Tibial nerve (tissue), 4 donors: Measurements from ENCODE around the gene BEAN1.
"Not testable (repeated sequence)": the region's sequence is repeated elsewhere in the genome, so short reads cannot be mapped to it uniquely, and the experiment has no call there.

ENCODE experiments used
- EP300 ChIP-seq, 2 donors: sonication (generic); formaldehyde crosslinking; IDR thresholded peaks; one replicate each; pipeline ENCODE4 v1.6.1; 2017; ENCODE audit warnings: antibody characterized with exemption in 2 of 2, mild to moderate bottlenecking in 1 of 2
- POLR2A ChIP-seq, 2 donors: fragments of 450-650 bp; IDR thresholded peaks; one replicate each; pipeline ENCODE4 v1.6.1; 2017; ENCODE audit warnings: antibody characterized with exemption in 2 of 2, mild to moderate bottlenecking in 2 of 2, moderate library complexity in 2 of 2
- TF ChIP-seq, protein P1 (sequence below), 5 experiments: fragments of 200-600 bp in 3 of 5; fragments of 450-650 bp in 2 of 5; sonication (generic) in 3 of 5; IDR thresholded peaks; one replicate each; pipeline ENCODE4 v1.5.1; 2016 to 2019; ENCODE audit warnings: antibody characterized with exemption in 5 of 5, mild to moderate bottlenecking in 3 of 5, moderate library complexity in 2 of 5

DNA sequence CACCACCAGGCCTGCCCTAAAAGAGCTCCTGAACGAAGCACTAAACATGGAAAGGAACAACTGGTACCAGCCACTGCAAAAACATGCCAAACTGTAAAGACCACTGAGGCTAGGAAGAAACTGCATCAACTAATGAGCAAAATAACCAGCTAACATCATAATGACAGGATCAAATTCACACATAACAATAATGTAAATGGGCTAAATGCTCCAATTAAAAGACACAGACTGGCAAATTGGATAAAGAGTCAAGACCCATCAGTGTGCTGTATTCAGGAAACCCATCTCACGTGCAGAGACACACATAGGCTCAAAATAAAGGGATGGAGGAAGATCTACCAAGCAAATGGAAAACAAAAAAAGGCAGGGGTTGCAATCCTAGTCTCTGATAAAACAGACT lies 70.8 kb downstream of the BEAN1 start:
- TF ChIP-seq, protein P1, sequence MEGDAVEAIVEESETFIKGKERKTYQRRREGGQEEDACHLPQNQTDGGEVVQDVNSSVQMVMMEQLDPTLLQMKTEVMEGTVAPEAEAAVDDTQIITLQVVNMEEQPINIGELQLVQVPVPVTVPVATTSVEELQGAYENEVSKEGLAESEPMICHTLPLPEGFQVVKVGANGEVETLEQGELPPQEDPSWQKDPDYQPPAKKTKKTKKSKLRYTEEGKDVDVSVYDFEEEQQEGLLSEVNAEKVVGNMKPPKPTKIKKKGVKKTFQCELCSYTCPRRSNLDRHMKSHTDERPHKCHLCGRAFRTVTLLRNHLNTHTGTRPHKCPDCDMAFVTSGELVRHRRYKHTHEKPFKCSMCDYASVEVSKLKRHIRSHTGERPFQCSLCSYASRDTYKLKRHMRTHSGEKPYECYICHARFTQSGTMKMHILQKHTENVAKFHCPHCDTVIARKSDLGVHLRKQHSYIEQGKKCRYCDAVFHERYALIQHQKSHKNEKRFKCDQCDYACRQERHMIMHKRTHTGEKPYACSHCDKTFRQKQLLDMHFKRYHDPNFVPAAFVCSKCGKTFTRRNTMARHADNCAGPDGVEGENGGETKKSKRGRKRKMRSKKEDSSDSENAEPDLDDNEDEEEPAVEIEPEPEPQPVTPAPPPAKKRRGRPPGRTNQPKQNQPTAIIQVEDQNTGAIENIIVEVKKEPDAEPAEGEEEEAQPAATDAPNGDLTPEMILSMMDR (IDR thresholded peaks at IDR 0.05): not testable (repeated sequence)
- not testable (repeated sequence) for TF ChIP-seq POLR2A, EP300 (IDR thresholded peaks at IDR 0.05)
